ENCODE results near the gene SMIM11.
"Not testable (repeated sequence)": the region's sequence is repeated elsewhere in the genome, so short reads cannot be mapped to it uniquely, and the experiment has no call there.

Gene SMIM11

DNA sequence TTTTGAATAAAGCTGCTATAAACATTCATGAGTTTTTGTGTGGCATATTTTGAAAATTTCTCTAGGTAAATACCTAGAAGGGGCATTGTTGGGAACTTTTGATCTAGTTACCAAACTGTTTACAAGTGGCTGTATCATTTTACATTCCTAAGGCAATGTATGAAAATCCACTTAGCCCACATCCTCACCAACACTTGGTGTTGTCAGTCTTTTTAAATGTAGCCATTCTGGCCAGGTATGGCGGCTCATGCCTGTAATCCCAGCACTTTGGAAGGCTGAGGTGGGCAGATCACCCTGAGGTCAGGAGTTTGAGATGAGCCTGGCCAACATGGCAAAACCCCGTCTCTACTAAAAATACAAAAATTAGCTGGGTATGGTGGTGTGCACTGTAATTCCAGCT, 17.4 kb upstream of the SMIM11 start:
- no peak for DNase-seq

DNA sequence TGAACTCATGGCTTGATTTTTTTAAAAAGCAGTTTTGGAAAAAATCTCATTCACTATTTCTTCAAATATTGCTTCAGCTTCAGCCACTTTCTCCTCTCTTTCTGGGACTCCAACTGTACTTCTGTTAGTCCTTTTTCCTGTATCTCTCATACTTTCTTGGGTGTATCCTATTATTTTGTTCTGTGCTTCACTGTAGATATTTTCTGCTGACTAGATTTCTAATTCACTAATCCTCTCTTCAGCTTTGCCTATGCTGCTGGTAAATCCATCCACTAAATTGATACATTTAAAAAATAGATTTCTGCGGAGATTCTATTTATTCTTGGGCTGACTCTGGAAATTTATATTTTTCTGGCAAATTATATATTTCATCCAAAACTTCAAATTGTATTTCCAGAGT, 16.4 kb upstream of the SMIM11 start:
- no peak for DNase-seq

DNA sequence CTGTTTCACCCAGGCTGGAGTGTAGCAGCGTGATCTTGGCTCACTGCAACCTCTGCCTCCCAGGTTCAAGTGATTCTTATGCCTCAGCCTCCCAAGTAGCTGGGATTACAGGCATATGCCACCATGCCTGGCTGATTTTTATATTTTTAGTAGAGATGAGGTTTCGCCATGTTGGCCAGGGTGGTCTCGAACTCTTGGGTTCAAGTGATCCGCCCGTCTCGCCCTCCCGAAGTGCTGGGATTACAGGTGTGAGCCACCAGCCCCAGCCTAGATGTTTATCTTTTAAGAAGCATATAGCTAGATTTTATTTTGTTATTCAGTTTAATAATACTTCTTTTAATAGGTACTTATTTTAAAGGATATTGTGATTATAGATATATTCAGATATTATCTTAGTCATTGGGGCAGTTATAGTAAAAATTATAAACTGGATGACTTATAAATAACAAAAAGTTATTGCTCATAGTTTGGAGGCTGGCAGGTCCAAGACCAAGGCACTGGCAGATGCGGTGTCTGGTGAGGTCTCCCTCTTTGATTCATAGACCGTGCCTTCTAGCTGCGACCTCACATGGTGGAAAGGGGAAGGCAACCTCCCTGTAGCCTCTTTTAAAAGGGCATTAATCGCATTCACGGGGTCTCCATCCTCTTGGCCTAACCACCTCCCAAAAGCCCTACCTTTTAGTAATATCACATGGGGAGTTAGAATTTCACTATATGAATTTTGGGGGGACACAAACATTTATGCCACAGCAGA, 14.6 kb upstream of the SMIM11 start:
- no peak for DNase-seq

DNA sequence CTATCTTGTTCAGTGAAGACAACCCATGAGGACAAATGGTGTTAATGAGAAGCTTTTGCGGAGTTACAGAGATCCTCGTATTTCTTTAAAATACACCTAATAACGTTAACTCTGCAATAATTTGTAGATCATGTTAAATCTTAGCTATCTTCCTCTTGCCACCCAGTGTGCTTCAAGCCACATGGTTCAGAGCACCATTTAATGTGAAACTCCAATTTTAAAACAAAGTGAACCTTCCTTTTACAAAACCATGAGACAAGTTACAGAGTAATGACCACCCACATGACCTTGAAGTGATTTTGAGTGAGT, 13.2 kb upstream of the SMIM11 start:
- DNase-seq, result no peak

DNA sequence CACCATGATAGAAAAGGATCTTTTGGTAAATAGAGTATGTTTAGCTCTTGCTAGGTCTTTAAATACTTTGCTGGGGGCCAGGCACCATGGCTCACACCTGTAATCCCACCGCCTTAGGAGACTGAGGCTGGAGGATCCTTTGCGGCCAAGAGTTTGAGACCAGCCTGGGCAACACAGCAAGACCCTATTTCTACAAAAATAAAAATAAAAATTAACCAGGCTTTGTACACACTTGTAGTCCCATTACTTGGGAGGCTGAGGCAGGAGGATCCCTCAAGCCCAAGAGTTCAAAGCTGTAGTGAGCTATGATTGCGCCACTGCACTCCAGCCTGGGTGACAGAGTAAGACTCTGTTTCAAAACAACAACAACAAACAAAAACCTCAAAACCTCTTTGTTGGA, 12.6 kb upstream of the SMIM11 start:
- no peak for DNase-seq

DNA sequence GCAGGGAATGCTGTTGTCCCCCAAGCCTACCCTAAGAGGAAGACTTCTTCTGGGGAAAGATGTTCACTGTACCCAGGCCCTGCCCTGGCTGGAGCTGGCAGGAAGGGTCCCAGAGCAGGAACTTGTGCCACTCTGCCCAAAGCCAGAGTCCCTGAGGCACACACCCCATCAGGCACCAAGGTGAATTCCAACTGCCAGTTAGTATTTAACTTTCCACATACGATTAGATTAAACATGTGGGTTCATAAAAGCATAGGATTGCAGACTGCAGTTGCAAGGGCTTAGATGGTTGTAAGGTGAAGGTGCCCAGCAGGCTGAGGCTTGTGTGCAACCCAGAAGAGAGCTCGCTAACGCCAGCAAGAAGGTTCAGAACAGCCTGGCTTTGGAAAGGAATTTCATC, 11.6 kb upstream of the SMIM11 start, which contains the start of gene KCNE2:
Gene KCNE2, plus strand, starts transcription at position 274 of the 400 bp plus-strand sequence. CDS start 6,473 bp downstream, outside the sequence.
- no peak for DNase-seq

DNA sequence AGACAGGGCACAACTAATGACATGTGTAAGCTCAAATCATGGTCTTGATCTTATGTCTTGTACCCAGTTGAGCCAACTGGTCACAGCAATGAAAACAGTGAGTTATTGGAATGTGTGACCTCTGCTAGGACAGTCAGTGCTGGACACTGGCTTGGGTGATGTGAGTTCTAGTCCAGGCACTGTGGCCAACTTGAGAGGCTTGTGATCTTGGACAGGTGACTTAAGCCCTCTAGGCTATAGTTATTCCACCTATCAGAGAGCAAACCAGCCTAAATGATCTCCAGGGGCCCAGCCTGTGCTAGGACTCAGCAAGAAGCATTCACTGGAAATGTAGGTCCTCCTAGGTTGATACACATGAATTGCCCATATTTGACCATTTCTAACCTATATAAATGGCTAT, 10.4 kb upstream of the SMIM11 start:
- DNase-seq, result no peak

DNA sequence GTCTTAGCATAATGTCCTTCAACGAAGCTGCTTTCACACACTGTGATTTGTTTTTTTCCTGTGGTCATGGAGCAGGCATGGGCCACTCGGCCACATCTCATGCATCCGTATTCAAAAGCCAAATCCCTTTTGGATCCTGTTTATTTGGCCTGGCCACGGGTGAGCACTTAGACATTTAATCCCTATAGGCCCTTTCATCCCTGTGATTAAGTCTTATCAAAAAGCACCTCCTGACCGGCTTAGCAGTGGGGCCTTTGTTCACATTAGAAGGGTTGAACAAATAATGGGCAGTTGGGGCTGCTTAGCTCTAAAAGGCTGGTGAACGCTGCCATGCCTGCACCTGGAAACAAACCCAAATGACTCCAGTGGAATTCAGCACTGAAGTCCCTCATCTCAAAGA, 9.5 kb upstream of the SMIM11 start:
- DNase-seq, result no peak

DNA sequence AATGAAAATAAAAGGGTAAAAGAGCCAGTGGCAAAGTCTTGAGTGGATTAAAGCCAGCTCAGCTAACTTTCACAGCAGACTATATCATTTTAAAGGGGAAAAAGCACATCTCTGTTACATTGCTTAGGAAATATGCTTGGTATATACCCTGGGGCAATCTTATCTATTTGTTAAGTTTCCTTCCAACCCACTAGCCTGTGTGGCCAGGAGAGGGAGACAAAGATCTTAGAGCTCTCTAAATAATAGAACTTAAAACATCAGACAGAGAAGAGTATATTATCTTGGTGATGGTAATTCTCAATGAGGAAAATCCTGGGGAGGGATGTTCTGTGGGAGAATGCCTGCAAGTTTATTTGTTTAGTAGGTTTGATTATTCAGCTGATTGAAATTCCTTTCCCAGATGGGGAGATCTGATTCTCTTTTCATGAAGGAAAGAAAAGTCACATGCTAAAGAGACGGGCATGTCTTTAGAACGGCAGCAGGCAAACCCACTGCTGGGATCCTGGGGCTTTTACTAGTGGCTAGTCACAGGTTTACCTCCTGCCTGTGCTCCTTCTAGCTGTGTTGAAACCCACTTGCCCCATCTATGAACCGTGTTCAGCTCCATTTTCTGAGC, 7.9 kb upstream of the SMIM11 start:
- peak; percentile 32 for DNase-seq

DNA sequence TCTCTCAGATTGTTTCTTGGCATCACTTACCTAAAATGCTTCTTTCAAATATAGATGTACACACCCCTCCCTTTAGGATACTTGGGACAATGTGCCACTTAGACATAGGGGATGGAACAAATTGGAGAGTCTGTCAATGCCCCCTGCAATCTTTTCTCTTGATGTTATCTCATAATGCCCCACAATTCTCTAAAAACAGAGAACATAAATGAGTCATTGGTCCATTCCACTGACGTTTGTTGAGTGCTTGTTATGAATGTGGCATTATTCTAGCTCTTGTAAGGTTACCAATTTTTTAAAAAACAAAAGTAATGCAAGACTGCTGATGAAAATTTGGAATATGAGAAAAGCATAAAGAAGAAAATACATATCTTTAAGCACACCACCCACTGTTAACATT, 5.6 kb upstream of the SMIM11 start:
- DNase-seq, result no peak

DNA sequence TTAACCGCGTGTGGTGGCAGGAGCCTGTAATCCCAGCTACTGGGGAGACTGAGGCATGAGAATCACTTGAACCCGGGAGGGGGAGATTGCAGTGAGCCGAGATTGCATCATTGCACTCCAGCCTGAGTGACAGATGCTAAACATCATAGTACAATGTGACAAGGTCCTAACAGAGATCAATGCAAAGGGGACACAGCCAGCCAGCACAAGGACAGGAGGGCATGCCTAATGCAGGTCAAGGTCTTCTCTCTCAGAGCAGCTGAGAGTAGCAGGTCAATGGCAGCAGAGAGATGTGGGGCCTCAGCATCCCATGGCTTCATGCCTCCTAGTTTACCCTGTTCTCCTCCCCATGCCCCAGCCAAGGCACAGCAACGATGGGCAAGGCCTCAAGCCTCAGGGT, 3.0 kb upstream of the SMIM11 start:
- no peak for DNase-seq

DNA sequence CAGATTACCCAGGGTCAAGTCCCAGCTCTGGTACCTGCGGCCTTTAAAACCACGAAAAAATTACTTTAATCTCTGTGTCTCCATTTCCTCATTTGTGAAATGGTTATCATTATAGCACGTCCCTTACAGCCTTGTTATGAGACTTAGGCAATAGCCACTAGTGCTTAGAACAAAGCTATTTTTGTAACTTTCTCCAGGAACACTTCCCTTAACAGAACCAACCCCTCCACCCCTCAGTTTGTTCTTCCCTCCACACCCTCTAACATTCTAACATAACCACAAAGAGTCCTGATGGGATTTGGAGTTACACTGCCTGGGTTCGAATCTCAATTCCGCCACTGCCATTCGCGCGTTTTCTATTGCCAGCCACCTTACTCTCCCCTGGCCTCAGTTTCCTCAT, 845 bp upstream of the SMIM11 start:
- not testable (repeated sequence) for DNase-seq

DNA sequence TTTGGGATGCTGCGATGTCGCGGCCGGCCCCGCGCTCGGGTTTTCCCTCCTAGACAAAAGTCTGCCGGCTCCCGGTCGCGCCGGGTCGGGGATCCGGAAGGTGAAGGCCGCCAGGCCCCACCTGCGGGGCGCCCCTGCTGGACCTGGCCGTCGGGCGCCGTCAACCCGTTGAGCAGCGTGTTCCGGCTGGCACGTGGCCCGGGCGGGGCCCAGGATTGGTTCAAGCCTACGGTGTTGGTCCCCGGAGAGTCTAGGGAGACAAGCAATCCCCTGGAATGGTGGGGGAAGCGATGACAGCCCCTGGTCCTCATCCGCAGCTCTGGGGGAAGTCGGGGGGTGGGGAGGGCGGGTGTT, 289 bp downstream of the SMIM11 start:
- not testable (repeated sequence) for DNase-seq

DNA sequence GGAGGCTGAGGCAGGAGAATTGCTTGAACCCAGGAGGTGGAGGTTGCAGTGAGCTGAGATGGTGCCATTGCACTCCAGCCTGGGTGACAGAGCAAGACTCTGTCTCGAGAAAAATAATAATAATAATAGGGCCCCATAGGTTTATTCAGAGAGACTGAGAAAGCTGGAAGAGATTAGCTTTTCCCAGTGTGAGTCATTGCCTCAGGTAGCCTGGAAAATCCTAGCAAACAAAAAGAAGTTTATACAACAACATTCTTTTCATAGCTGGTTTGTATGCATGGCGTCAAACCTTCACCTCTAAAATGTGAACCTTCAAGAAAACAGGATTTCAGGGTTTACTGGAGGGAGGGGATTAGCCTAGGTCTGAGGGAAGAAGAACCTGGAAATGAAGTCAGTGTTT, 7.8 kb downstream of the SMIM11 start:
- not testable (repeated sequence) for DNase-seq

DNA sequence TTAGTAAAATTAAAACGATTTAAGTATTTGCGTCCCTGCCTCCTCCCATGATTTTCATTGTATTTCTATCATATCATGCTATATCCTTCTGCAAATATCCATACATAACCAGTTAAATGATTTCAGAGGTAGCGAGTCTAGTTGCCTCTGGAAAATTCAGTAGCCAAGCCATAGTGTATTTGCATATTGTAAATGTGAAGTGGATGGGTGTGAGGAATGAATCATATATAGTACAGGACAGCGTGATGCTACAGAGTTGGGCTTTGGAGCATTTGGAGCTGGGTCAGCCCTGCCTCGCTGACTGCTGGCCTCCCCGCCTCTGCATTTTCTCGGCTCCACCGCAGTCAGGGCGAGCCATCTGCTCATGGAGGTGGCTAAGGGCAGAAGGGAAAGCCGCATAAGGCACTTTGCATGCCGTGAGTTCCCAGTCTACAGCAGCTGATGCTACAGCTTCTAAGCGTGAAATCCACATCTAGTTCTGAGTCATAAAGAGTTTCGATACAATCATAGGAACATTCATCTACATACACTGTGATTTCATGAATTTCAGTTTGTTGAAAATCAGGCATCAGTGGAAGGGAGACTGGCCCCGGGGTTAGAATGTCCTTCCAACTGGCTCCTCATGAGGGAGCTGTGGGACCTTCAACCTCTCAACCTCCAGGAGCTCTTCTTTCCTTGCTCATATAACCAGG, 8.6 kb downstream of the SMIM11 start:
- not testable (repeated sequence) for DNase-seq

DNA sequence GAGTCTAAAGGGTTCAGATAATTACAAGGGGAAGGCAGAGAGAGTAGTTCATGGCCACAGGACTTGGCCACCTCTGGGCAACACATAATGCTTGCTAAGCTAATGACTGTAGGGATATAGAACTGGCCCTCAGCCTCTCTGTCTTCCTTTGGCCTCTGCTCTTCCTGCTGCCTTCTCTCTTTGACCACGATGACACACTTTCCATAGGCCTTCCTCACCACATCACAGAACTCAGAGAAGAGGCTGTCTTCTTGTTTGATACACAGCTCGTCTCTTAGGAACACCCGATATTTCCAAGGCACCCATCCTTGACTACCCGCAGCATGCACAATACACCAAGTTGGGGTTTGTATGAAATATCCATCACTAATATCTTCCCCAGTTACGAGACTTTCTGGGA, 25.2 kb downstream of the SMIM11 start:
- not testable (repeated sequence) for DNase-seq

DNA sequence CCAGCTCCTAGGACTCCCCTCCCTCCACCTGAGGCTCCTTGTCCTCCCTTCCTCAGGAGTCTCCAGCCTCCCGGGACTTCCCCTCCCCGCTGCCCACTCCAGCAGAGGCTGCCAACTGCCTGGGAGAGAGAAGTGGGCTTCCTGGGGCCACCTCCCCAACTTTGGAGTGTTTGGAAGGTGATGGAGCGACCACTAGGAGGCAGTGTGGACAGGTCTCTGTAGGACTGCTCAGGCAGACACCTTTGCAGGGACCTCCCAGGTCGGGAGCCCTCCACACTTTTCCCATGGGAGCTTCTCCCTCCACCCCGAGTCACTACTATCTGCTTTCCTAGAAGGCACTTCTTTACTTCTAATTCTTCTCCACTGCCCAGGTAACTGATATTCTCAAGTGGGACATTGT, 29.4 kb downstream of the SMIM11 start:
- not testable (repeated sequence) for DNase-seq

DNA sequence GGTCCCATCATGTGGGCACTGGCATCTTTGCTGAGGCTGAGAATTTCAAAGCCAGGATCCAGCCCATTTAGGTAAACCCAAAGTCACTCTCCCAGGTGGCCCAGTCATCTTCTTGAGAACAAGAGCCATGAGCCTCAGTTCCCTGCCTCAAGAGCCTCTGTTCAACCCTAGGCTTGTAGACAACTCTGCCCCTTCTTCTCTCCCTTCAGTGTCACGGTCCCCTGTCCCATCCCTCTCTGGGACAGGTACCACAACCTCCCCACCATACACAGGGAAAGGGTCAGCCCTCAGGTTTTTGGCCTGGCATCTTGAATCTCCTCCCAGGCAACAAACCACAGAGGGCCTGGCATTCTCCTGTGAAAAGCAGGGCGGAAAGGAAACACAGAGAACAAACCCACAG, 30.4 kb downstream of the SMIM11 start:
- DNase-seq, result not testable (repeated sequence)

DNA sequence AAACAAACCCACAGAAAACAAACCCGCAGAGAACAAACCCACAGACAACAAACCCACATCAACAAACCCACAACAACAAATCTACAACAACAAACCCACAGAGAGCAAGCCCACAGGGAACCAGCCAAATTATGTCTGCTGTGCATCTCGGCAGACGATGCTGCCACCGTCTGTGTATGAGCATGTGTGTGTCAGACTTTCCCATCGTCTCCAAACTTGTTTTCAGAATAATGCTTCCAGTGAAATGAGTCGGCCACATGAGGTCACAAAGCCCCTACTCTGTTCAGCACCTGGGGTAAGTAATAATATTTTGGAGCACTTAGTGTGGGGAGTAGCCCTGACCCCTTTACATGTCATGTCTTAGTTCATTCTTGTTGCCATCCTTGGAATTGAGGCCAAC, 30.8 kb downstream of the SMIM11 start:
- not testable (repeated sequence) for DNase-seq

DNA sequence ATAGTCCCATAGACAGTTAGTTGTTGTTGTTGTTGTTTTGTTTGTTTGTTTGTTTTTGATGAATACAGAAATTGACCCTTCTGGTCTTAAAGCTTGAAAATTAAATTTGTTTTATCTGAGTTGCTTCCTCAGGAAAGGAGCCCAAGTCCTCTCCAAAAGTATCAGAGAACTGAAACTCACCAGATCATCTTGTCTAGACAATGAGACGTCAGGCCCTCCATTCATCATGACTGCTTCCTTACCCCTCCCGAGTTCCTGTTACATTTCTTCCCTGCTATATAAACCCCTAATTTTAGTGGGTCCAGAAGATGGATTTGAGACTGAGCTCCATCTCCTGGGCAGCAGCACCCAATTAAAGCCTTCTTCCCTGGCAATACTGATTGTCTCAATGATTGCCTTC, 31.4 kb downstream of the SMIM11 start:
- not testable (repeated sequence) for DNase-seq

DNA sequence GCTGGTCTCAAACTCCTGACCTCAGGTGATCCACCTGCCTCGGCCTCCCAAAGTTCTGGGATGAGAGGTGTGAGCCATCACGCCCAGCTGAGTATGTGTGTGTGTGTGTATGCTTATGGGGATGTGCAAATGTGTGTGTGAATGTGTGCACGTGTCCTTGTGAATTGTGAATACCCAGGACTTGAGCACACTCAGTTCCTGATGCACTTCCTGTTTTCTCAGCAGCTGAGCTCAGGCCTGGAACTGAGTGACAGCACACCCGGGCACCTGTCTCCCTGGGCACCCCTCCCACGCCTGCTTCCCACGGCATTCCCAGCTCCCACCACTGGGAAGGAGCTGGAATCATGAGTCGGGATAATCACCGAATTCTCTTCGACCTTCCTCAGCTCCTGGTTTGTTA, 32.0 kb downstream of the SMIM11 start:
- DNase-seq, result not testable (repeated sequence)

DNA sequence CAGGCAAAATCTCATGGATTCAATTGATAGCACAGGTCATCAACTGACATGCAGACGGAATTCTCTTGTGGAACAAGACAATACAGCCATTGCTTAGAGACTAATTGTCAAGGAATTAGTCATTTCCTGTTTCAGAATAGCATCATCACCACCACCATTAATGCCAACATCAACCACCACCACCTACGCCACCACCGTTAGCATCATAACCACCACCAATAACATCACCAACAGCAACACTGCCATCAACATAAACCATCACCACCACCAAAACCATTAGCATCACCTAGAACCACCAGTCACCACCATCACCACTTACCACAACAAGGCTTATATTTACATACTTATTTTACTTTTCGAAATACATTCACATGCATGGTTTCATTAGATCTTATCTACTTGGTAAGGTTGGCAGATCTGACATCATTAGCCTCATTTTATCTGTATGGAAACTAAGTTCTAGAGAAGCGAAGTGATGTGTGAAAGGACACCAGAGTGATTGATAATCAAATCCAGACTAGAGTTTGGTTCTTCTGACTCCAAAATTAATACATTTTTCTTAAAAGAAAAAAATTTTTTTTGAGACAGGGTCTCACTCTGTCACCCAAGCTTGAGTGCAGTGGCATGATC, 42.3 kb downstream of the SMIM11 start:
- DNase-seq, result not testable (repeated sequence)

DNA sequence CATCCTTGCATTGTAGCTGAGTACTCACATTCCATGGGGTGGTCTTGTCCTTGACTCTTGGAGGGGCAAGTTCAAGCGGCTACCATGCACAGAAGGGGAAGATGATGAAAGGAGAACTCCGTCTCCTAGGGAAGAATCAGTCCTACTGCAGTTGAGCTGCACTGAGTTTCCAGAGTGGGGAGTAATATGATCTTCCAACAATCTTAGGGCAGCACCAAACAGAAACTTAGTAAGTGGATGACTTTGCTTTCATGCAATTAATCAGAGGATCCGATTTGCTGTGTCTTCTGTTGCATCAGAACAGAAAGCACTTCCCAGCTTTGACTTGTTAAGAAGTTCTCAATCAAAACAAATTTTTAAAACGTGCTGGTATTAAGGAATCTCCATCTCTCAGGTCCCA, 48.5 kb downstream of the SMIM11 start, which contains the start of gene SMIM34:
Gene SMIM34, minus strand, starts transcription at position 147 of the 400 bp plus-strand sequence. Its CDS starts 112 bp downstream, at position 35.
- not testable (repeated sequence) for DNase-seq

DNA sequence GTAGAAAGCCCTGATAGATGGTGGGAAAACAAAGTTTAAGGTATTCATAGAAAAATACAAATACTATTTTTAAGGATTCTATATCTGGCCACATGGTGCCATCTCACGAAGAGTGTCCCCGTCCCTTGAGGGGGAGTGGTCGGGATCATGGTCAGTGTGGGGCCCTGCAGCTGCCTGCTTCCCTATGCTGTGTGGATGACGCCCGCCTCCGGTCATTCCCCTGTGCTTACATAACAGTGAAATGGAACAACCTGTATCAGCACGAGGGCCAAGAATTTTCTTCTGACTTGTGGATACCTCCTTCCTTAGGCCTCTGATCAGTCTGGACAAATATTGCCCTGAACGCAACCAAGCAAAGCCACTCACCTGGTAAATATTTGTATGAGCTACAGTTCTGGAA, 52.0 kb downstream of the SMIM11 start:
- DNase-seq, result not testable (repeated sequence)
